CD4-positive, CD25-positive, alpha-beta regulatory T cell (primary cell): Measurements from ENCODE around the gene SLC35D1. TPM values are rescaled to one million over a fixed set of nuclear protein-coding genes. Genes with fewer than 3 reads are reported as not detected.
A peak's percentile ranks its signal among the peaks of the same experiment; 100 is the strongest.

ENCODE experiments used
- ATAC-seq, 2 donors: fragments of 150-1000 bp; cut with Tn5 transposase; one replicate each; pipeline ENCODE4 v1.10.0; 2021; ENCODE audit warnings: low read depth in 2 of 2, moderate number of reproducible peaks in 2 of 2, moderate library complexity in 1 of 2
- DNase-seq, 3 donors: peaks; one replicate each; pipeline versions ENCODE4 v3.0.0 to v3.0.0-alpha.2; 2012 to 2022; ENCODE audit warnings: mixed read lengths in 1 of 3
- H3K27ac ChIP-seq: one replicate; pipeline ENCODE4 v1.7.0; 2013; ENCODE audit warnings: mild to moderate bottlenecking, low read length; ENCODE audit not compliant: insufficient read depth, poor library complexity, severe bottlenecking
- H3K27me3 ChIP-seq: one replicate; pipeline ENCODE4 v1.7.0; 2013; ENCODE audit warnings: low read length; ENCODE audit not compliant: control insufficient read depth, insufficient read depth
- H3K36me3 ChIP-seq: one replicate; pipeline ENCODE4 v1.7.0; 2013; ENCODE audit warnings: mild to moderate bottlenecking, low read length, moderate library complexity; ENCODE audit not compliant: control insufficient read depth, insufficient read depth
- H3K4me1 ChIP-seq: 2 replicates; pipeline ENCODE4 v1.7.0; 2013; ENCODE audit warnings: mild to moderate bottlenecking, low read length; ENCODE audit not compliant: insufficient read depth, control insufficient read depth, poor library complexity, severe bottlenecking
- H3K4me3 ChIP-seq: one replicate; pipeline ENCODE4 v1.7.0; 2013; ENCODE audit warnings: low read depth, mild to moderate bottlenecking, low read length, moderate library complexity
- H3K9me3 ChIP-seq, 2 experiments: 1 replicate in 1 of 2; 2 replicates in 1 of 2; pipeline ENCODE4 v1.7.0; 2013; ENCODE audit warnings: low read length in 2 of 2, mild to moderate bottlenecking in 1 of 2, moderate library complexity in 1 of 2; ENCODE audit not compliant: control insufficient read depth in 2 of 2
- H3K27ac Mint-ChIP-seq, 3 donors: one replicate each; pipeline ENCODE4 v1.8.0; 2020 to 2022; ENCODE audit warnings: mild to moderate bottlenecking in 3 of 3, mixed read lengths in 3 of 3, moderate library complexity in 2 of 3
- H3K27me3 Mint-ChIP-seq: one replicate; pipeline ENCODE4 v1.8.0; 2022; ENCODE audit warnings: mild to moderate bottlenecking, mixed read lengths
- H3K36me3 Mint-ChIP-seq: one replicate; pipeline ENCODE4 v1.8.0; 2020; ENCODE audit warnings: mixed read lengths
- H3K4me1 Mint-ChIP-seq, 4 donors: one replicate each; pipeline ENCODE4 v1.8.0; 2020 to 2022; ENCODE audit warnings: mixed read lengths in 4 of 4, mild to moderate bottlenecking in 1 of 4
- H3K4me3 Mint-ChIP-seq, 4 donors: one replicate each; pipeline ENCODE4 v1.8.0; 2020 to 2022; ENCODE audit warnings: mild to moderate bottlenecking in 4 of 4, mixed read lengths in 4 of 4, moderate library complexity in 3 of 4
- H3K9me3 Mint-ChIP-seq, 7 donors: one replicate each; pipeline ENCODE4 v1.8.0; 2020 to 2022; ENCODE audit warnings: mixed read lengths in 7 of 7, mild to moderate bottlenecking in 3 of 7, moderate library complexity in 2 of 7
- polyA plus RNA-seq, 4 donors: library from polyadenylated mRNA; unstranded; fragments of 300-500 nt; fragmentation: Illumina TruSeq; gene quantifications; one replicate each; pipeline ENCODE4 v1.2.3, GENCODE V29; 2021
- total RNA-seq: library from RNA; stranded (reverse); gene quantifications from one replicate; pipeline ENCODE4 v1.2.3, GENCODE V29; 2022

The SLC35D1 gene
- total and polyA plus RNA-seq, 5 donors from 2014 or later, result 5.3 to 16.7 (median 8.4) TPM

DNA sequence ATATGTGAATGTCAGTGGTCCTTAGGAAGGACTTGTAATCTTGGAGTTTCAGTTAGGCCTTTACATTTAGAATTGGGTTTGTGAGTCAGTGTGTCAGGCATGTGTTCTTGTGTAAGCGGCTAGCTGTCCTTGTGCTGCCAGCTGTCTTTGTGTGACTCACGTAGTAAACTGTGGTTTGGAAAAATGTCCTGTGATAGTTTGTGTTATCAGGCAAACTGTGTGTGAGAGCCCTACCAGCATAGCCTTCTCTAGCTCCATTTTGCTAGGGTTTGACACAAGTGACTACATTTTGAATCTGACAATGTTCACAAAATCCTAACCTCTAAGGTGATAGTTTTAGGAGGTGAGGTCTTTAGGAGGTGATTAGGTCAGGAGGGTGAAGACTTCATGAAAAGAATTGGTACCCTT, 6.9 kb upstream of the SLC35D1 start:
- H3K9me3 Mint-ChIP-seq, result peaks cover 0 to 3% (median 0%) of the 10 kb centered on the region in 7 donors
- H3K27me3 Mint-ChIP-seq, result peaks cover 20% of the 10 kb centered on the region
- peaks cover 0 to 5% (median 0%) of the 10 kb centered on the region in 4 donors for H3K4me1 Mint-ChIP-seq

DNA sequence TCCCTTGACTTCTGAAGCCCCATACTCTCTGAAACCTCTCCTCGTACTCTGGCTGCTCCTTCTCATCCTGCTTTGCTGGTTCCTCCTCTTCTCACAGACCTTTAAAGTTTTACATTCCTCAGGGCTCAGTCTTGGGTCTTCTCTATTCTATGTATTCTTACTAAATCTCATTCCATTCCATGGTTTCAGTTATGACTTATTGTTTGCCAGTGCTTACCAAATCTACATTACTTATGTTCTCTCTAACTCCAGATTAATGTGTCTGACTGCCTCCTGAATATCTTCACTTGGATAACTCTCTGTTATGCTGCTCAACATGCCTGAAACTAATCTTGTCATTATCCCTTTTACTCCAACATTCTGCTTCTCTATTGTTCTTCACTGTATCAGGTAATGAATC, 5.4 kb upstream of the SLC35D1 start:
- H3K9me3 Mint-ChIP-seq, result peaks cover 0 to 3% (median 0%) of the 10 kb centered on the region in 7 donors
- Histone ChIP-seq H3K27ac (no peak overlapping the region), H3K9me3 (no peaks in the 10 kb centered on the region), H3K27me3 (peaks cover 3% of the 10 kb centered on the region), H3K4me3 (no peak overlapping the region), H3K36me3 (no peaks in the 10 kb centered on the region), H3K4me1 (peaks cover 6% of the 10 kb centered on the region)
- ATAC-seq, result no peak
- H3K4me3 Mint-ChIP-seq, result peak overlapping the region in 1 of 4 donors; percentile 47
- H3K36me3 Mint-ChIP-seq, result no peaks in the 10 kb centered on the region
- peaks cover 8% of the 10 kb centered on the region for H3K27me3 Mint-ChIP-seq
- no peak for DNase-seq
- peaks cover 0 to 6% (median 3%) of the 10 kb centered on the region in 4 donors for H3K4me1 Mint-ChIP-seq
- H3K27ac Mint-ChIP-seq, result no peak overlapping the region

More for the DNA sequence above, 6.9 kb upstream of the SLC35D1 start:
- no peaks in the 10 kb centered on the region for H3K4me1 ChIP-seq
- no peak overlapping the region for H3K27ac ChIP-seq
- no peak for ATAC-seq
- Mint-ChIP-seq H3K36me3 (no peaks in the 10 kb centered on the region), H3K27ac (no peak overlapping the region), H3K4me3 (no peak overlapping the region)
- no peak overlapping the region for H3K4me3 ChIP-seq
- no peaks in the 10 kb centered on the region for H3K9me3 ChIP-seq
- H3K27me3 ChIP-seq, result peaks cover 7% of the 10 kb centered on the region
- H3K36me3 ChIP-seq, result no peaks in the 10 kb centered on the region
- DNase-seq, result no peak

DNA sequence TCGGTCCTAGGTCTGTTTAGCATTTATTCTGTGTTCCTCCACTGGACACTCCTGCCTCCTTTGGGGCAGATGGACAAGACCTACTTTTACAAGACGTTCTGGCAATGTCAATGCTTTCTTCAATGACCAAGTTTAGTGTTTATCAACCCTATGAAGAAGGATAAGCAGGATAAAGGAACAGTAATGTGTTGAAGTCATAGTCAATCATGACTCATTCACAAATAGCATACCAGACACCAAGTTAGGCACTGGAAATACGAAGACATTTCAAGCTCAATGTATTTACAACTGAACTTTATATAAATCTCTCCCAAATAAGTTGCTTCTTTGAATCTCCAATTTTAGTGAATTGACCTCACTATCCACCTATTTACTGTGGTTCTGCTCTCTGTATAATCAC, 4.8 kb upstream of the SLC35D1 start:
- peaks cover 0 to 7% (median 4%) of the 10 kb centered on the region in 4 donors for H3K4me1 Mint-ChIP-seq
- no peak for DNase-seq
- no peaks in the 10 kb centered on the region for H3K9me3 ChIP-seq
- H3K4me3 ChIP-seq, result no peak overlapping the region
- H3K36me3 Mint-ChIP-seq, result no peaks in the 10 kb centered on the region
- no peak for ATAC-seq
- H3K27me3 ChIP-seq, result peaks cover 2% of the 10 kb centered on the region
- no peak overlapping the region for H3K27ac Mint-ChIP-seq
- H3K4me1 ChIP-seq, result peaks cover 7% of the 10 kb centered on the region
- no peaks in the 10 kb centered on the region for H3K9me3 Mint-ChIP-seq
- peaks cover 5% of the 10 kb centered on the region for H3K27me3 Mint-ChIP-seq
- no peak overlapping the region for H3K27ac ChIP-seq
- H3K36me3 ChIP-seq, result no peaks in the 10 kb centered on the region
- H3K4me3 Mint-ChIP-seq, result no peak overlapping the region

DNA sequence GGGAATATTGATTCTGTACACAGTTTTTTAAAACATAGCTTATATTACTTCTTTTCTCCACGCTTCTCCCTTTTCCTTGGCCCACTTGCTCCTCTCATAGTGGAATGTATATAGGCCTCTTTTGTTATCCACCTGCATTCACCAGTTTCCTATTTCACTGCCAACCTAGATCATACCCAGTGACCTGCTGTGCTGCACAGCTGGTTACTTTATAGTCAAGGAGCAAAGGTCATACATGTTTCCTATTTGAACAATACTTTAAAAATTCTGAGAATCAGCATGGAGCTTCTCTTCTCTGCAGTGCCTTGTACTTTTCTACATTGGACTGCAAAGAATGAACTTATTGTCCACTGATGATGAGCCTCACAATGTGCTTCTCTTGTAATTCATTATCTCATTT, 4.3 kb upstream of the SLC35D1 start:
- Mint-ChIP-seq H3K27me3 (peaks cover 5% of the 10 kb centered on the region), H3K4me1 (peaks cover 0 to 7% (median 4%) of the 10 kb centered on the region in 4 donors), H3K4me3 (peak overlapping the region in 1 of 4 donors; percentile 34), H3K27ac (no peak overlapping the region), H3K36me3 (no peaks in the 10 kb centered on the region), H3K9me3 (no peaks in the 10 kb centered on the region)
- peaks cover 7% of the 10 kb centered on the region for H3K4me1 ChIP-seq
- H3K4me3 ChIP-seq, result no peak overlapping the region
- no peak for ATAC-seq
- H3K9me3 ChIP-seq, result no peaks in the 10 kb centered on the region
- no peak overlapping the region for H3K27ac ChIP-seq
- H3K27me3 ChIP-seq, result no peaks in the 10 kb centered on the region
- DNase-seq, result no peak
- H3K36me3 ChIP-seq, result no peaks in the 10 kb centered on the region

DNA sequence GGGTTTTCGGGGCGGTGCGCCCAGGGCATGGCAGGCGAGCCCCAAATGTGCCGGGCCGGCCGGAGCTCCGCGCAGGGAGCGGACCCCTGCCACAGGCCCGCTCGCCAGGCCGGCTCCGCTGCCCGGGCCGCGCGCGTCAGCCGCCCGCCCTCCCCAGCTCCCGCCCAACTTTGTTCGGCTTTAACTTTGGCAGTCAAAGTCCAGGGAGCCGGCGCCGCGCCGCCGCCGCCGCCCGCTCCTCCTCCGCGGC, 488 bp downstream of the SLC35D1 start:
- Histone ChIP-seq H3K9me3 (no peaks in the 10 kb centered on the region), H3K4me3 (peak overlapping the region; percentile 96), H3K36me3 (peaks cover 12% of the 10 kb centered on the region), H3K27ac (peak overlapping the region; percentile 95), H3K4me1 (peaks cover 28% of the 10 kb centered on the region), H3K27me3 (no peaks in the 10 kb centered on the region)
- DNase-seq (peak in 1 of 3 donors; percentile 24), ATAC-seq (peak; percentile 25 to 35)
- H3K27me3 Mint-ChIP-seq, result no peaks in the 10 kb centered on the region
- peak overlapping the region; percentile 89 to 96 (median 93) for H3K27ac Mint-ChIP-seq
- peaks cover 0 to 1% (median 0%) of the 10 kb centered on the region in 7 donors for H3K9me3 Mint-ChIP-seq
- H3K4me3 Mint-ChIP-seq, result peak overlapping the region; percentile 94 to 96 (median 94)
- peaks cover 23 to 42% (median 29%) of the 10 kb centered on the region in 4 donors for H3K4me1 Mint-ChIP-seq
- H3K36me3 Mint-ChIP-seq, result peaks cover 14% of the 10 kb centered on the region

DNA sequence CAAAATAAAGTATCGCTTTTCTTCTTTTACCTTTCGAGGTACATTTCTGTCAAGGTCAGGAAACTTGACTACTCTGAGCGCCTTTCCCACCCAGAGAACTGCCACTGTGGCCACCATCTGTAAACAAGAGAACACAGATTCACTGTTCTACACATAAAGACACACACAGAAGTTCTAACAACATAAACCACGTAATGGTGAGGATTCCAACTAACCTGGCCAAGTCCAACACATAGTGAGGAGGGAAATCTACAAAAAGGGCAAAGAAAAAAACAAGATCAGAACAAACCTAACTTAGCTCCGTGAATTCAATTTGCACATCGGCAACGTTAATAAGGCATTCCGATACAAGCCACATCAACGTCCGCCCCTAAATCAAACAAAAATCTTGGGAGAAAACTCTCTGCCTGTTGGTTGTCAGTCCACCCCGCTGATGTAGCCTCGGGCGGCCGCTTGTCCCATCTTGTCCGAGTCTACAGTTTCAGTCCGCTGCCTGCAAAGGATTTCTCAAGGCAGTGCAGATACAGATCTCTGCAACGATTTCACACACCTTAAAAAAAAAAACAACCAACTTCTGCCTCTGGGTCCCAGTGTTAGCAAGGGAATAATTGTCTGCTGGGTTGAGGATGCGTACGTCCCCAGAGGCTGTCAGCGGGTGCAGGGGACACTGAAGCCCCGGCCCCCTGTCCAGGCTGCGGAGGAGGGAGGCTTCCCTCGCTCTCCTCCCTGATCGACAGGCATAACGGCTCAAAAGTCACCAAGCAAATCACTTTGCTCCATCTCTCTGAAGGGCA, 1.0 kb downstream of the SLC35D1 start:
- H3K9me3 ChIP-seq, result no peaks in the 10 kb centered on the region
- H3K4me3 ChIP-seq, result peak overlapping the region; percentile 96
- peak in 2 of 3 donors; percentile 54 to 64 for DNase-seq
- H3K27ac ChIP-seq, result peak overlapping the region; percentile 95
- H3K27me3 Mint-ChIP-seq, result no peaks in the 10 kb centered on the region
- H3K27me3 ChIP-seq, result no peaks in the 10 kb centered on the region
- peaks cover 16% of the 10 kb centered on the region for H3K36me3 ChIP-seq
- peak overlapping the region; percentile 90 to 96 (median 94) for H3K4me3 Mint-ChIP-seq
- peaks cover 28% of the 10 kb centered on the region for H3K4me1 ChIP-seq
- H3K36me3 Mint-ChIP-seq, result peaks cover 17% of the 10 kb centered on the region
- ATAC-seq, result peak in 1 of 2 donors; percentile 33
- peaks cover 24 to 43% (median 32%) of the 10 kb centered on the region in 4 donors for H3K4me1 Mint-ChIP-seq
- peak overlapping the region; percentile 85 to 93 (median 89) for H3K27ac Mint-ChIP-seq
- H3K9me3 Mint-ChIP-seq, result peaks cover 0 to 1% (median 0%) of the 10 kb centered on the region in 7 donors

DNA sequence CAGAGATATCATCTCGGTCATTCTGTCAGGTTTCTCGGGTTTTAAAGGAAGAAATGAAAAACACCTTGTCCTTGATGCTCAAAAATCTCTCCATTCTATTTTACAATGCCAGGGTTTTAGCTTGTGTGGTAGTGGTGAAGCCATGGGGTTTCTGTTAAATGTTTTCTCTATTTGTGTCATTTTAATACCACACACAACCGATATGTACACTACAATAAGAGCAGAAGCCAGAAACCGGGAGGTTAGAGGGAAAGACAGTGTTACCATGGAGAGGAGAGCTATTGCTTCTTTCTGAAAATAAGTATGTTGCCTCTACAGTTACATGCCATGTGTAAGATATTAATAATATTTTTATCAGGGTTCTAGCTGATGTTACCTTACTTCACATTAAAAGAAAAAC, 2.8 kb downstream of the SLC35D1 start:
- peaks cover 33% of the 10 kb centered on the region for H3K36me3 ChIP-seq

More for the DNA sequence above, 2.8 kb downstream of the SLC35D1 start:
- ATAC-seq (no peak), DNase-seq (no peak)
- H3K27ac Mint-ChIP-seq, result no peak overlapping the region
- H3K4me3 Mint-ChIP-seq, result peak overlapping the region; percentile 11 to 96 (median 76)
- Histone ChIP-seq H3K4me3 (peak overlapping the region; percentile 96), H3K27ac (no peak overlapping the region), H3K4me1 (peaks cover 28% of the 10 kb centered on the region), H3K9me3 (no peaks in the 10 kb centered on the region), H3K27me3 (no peaks in the 10 kb centered on the region)
- no peaks in the 10 kb centered on the region for H3K27me3 Mint-ChIP-seq
- H3K36me3 Mint-ChIP-seq, result peaks cover 32% of the 10 kb centered on the region
- H3K9me3 Mint-ChIP-seq, result peaks cover 0 to 1% (median 0%) of the 10 kb centered on the region in 7 donors
- H3K4me1 Mint-ChIP-seq, result peaks cover 29 to 48% (median 32%) of the 10 kb centered on the region in 4 donors
